HEK293 (cell line): ENCODE measurements around the gene CARD14.

Experiments
- CTCF ChIP-seq: fragments of 450-650 bp; formaldehyde crosslinking; IDR thresholded peaks from 2 replicates; pipeline ENCODE4 v1.5.1; 2016; ENCODE audit warnings: missing biosample characterization, missing genetic modification characterization
- IKZF3 ChIP-seq: fragments of 450-650 bp; IDR thresholded peaks from 2 replicates; pipeline ENCODE4 v1.5.0; 2018; ENCODE audit warnings: missing biosample characterization, mild to moderate bottlenecking, missing genetic modification characterization, moderate library complexity
- INSM2 ChIP-seq: fragments of 450-650 bp; formaldehyde crosslinking; IDR thresholded peaks from 2 replicates; pipeline ENCODE4 v1.5.1; 2016; ENCODE audit warnings: missing biosample characterization, missing genetic modification characterization
- REST ChIP-seq: fragments of 450-650 bp; formaldehyde crosslinking; IDR thresholded peaks from 2 replicates; pipeline ENCODE4 v1.5.1; 2016; ENCODE audit warnings: missing biosample characterization, missing genetic modification characterization
- TCF7L2 ChIP-seq: IDR thresholded peaks from 2 replicates; pipeline ENCODE4 v1.6.1; 2011; ENCODE audit warnings: low read depth, mild to moderate bottlenecking, inconsistent platforms, low read length, moderate library complexity, borderline replicate concordance
- YY1 ChIP-seq: fragments of 450-650 bp; formaldehyde crosslinking; IDR thresholded peaks from 2 replicates; pipeline ENCODE4 v1.5.1; 2018; ENCODE audit warnings: missing biosample characterization, missing genetic modification characterization
- ZNF138 ChIP-seq: fragments of 450-650 bp; formaldehyde crosslinking; IDR thresholded peaks from 2 replicates; pipeline ENCODE4 v1.5.1; 2016; ENCODE audit warnings: missing biosample characterization, missing genetic modification characterization, borderline replicate concordance
- ZNF214 ChIP-seq: fragments of 450-650 bp; formaldehyde crosslinking; IDR thresholded peaks from 2 replicates; pipeline ENCODE4 v1.5.1; 2017; ENCODE audit warnings: missing biosample characterization, mild to moderate bottlenecking, missing genetic modification characterization, borderline replicate concordance
- ZNF350 ChIP-seq: fragments of 450-650 bp; formaldehyde crosslinking; IDR thresholded peaks from 2 replicates; pipeline ENCODE4 v1.5.0; 2017; ENCODE audit warnings: missing biosample characterization, mild to moderate bottlenecking, missing genetic modification characterization
- ZNF362 ChIP-seq: fragments of 450-650 bp; formaldehyde crosslinking; IDR thresholded peaks from 2 replicates; pipeline ENCODE4 v1.5.1; 2016; ENCODE audit warnings: missing biosample characterization, missing genetic modification characterization
- ZNF391 ChIP-seq: fragments of 450-650 bp; formaldehyde crosslinking; IDR thresholded peaks from 2 replicates; pipeline ENCODE4 v1.5.1; 2016; ENCODE audit warnings: low read depth, missing biosample characterization, missing genetic modification characterization, borderline replicate concordance
- ZNF792 ChIP-seq: fragments of 450-650 bp; formaldehyde crosslinking; IDR thresholded peaks from 2 replicates; pipeline ENCODE4 v1.5.1; 2016; ENCODE audit warnings: missing biosample characterization, missing genetic modification characterization
- ZXDB ChIP-seq: fragments of 450-650 bp; formaldehyde crosslinking; IDR thresholded peaks from 2 replicates; pipeline ENCODE4 v1.5.1; 2016; ENCODE audit warnings: missing biosample characterization, missing genetic modification characterization

- TF ChIP-seq ZXDB (tag by site-specific recombination), result no peak
- TF ChIP-seq INSM2, result no peak
- TF ChIP-seq ZNF362 (tag by site-specific recombination), result no peak
- no peak for TF ChIP-seq CTCF (tag by site-specific recombination)
- no peak for TF ChIP-seq ZNF350 (tag by site-specific recombination)
- TF ChIP-seq ZNF214 (tag by site-specific recombination), result no peak
- no peak for TF ChIP-seq ZNF138 (tag by site-specific recombination)
- no peak for TF ChIP-seq YY1 (tag by site-specific recombination)
- no peak for TF ChIP-seq REST (tag by site-specific recombination)
- no peak for TF ChIP-seq ZNF391 (tag by site-specific recombination)
- TF ChIP-seq TCF7L2, result no peak
- no peak for TF ChIP-seq IKZF3 (tag by site-specific recombination)
- no peak for TF ChIP-seq ZNF792 (tag by site-specific recombination)
These were observed 57.3 kb downstream of the CARD14 start for GRCh38 chr17:80227156-80227555.
